HCT116 (cell line): Measurements from ENCODE around the gene SLC7A8. TPM values are rescaled to one million over a fixed set of nuclear protein-coding genes. Genes with fewer than 3 reads are reported as not detected.
"Not testable (repeated sequence)": the region's sequence is repeated elsewhere in the genome, so short reads cannot be mapped to it uniquely, and the experiment has no call there.

Source experiments
- ATAC-seq: fragments of 200-7000 bp; cut with Tn5 transposase; 2 replicates; pipeline ENCODE4 v1.9.1; 2020; ENCODE audit warnings: mild to moderate bottlenecking, moderate library complexity
- Bru-seq: library from RNA; stranded (reverse); fragments of 400-500 nt; gene quantifications from one replicate; lab custom pipeline; 2021; lab: Mats Ljungman, UMichigan
- BruChase-seq, 2 experiments: library from RNA; stranded (reverse); fragments of 400-500 nt; gene quantifications; one replicate each; lab custom pipeline; 2021; lab: Mats Ljungman, UMichigan
- BruUV-seq: library from RNA; stranded (reverse); fragments of 400-500 nt; replicated peaks from 2 replicates; lab custom pipeline; 2021; lab: Mats Ljungman, UMichigan
- CTCF ChIA-PET: fragments of 300-600 bp; sonication (Branson Sonifier 250); formaldehyde crosslinking; loops from one replicate; lab custom pipeline; 2021; ENCODE audit warnings: antibody characterized with exemption; lab: Charles Lee
- POLR2A ChIA-PET: fragments of 300-600, 350-600 bp; sonication (Branson Sonifier 250); formaldehyde crosslinking; loops from one replicate; lab custom pipeline; 2021; ENCODE audit warnings: antibody characterized with exemption; lab: Charles Lee
- RAD21 ChIA-PET, 2 experiments: fragments of 300-600 bp; sonication (Branson Sonifier 250); formaldehyde crosslinking; loops; one replicate each; lab custom pipeline; 2023; ENCODE audit warnings: low total read pairs in 2 of 2; ENCODE audit not compliant: uncharacterized antibody in 2 of 2, unreplicated experiment in 2 of 2, low non-redundant PET in 1 of 2; lab: Charles Lee
- DNase-seq: peaks from one replicate; pipeline ENCODE4 v3.0.0-alpha.2; 2010; ENCODE audit warnings: low read depth, low spot score
- H2AFZ ChIP-seq: fragments of 200-600 bp; shearing (Covaris generic), sonication (generic); 2 replicates; pipeline ENCODE4 v1.6.1; 2017; ENCODE audit warnings: low read depth, mixed run types, mixed read lengths, antibody characterized with exemption, low read length; ENCODE audit not compliant: poor library complexity, severe bottlenecking
- H3K27ac ChIP-seq: 2 replicates; pipeline ENCODE4 v1.5.1; 2012; ENCODE audit warnings: low read depth, low read length
- H3K27me3 ChIP-seq: fragments of 200-600 bp; sonication (generic); 2 replicates; pipeline ENCODE4 v1.6.1; 2016; ENCODE audit warnings: mixed run types, low read length, mixed read lengths; ENCODE audit not compliant: insufficient read depth
- H3K36me3 ChIP-seq, 2 experiments: fragments of 200-500 bp in 1 of 2; fragments of 200-600 bp in 1 of 2; sonication (Bioruptor generic) in 1 of 2; sonication (generic) in 1 of 2; 2 replicates each; pipeline versions ENCODE4 v1.5.1 to v1.6.1; 2014 to 2016; ENCODE audit warnings: low read length in 2 of 2, inconsistent platforms in 1 of 2, mixed read lengths in 1 of 2, mixed run types in 1 of 2; ENCODE audit not compliant: insufficient read depth in 2 of 2, control insufficient read depth in 1 of 2
- H3K4me1 ChIP-seq, 2 experiments: fragments of 200-600 bp in 1 of 2; sonication (generic) in 1 of 2; 2 replicates each; pipeline versions ENCODE4 v1.5.1 to v1.6.1; 2012 to 2017; ENCODE audit warnings: low read length in 2 of 2, inconsistent platforms in 1 of 2, mild to moderate bottlenecking in 1 of 2, mixed read lengths in 1 of 2, mixed run types in 1 of 2, moderate library complexity in 1 of 2; ENCODE audit not compliant: insufficient read depth in 2 of 2, control insufficient read depth in 1 of 2
- H3K4me2 ChIP-seq: fragments of 200-600 bp; sonication (generic); 2 replicates; pipeline ENCODE4 v1.6.1; 2017; ENCODE audit warnings: mixed run types, low read length, mixed read lengths
- H3K4me3 ChIP-seq, 2 experiments: fragments of 200-600 bp in 1 of 2; sonication (generic) in 1 of 2; replicated peaks in 1 of 2; 2 replicates each; pipeline ENCODE4 v1.5.1; 2011 to 2016; ENCODE audit warnings: low read length in 2 of 2, control low read depth in 1 of 2, low read depth in 1 of 2, mild to moderate bottlenecking in 1 of 2, mixed read lengths in 1 of 2, mixed run types in 1 of 2
- H3K79me2 ChIP-seq: fragments of 200-600 bp; sonication (generic); 2 replicates; pipeline ENCODE4 v1.6.1; 2017; ENCODE audit warnings: mild to moderate bottlenecking, mixed run types, low read length, moderate library complexity, mixed read lengths; ENCODE audit not compliant: insufficient read depth
- H3K9ac ChIP-seq: fragments of 200-600 bp; sonication (generic); 2 replicates; pipeline ENCODE4 v1.6.1; 2016; ENCODE audit warnings: low read length, mixed read lengths
- H3K9me2 ChIP-seq: fragments of 200-600 bp; sonication (generic), shearing (Covaris generic); 2 replicates; pipeline ENCODE4 v1.6.1; 2017; ENCODE audit warnings: mixed run types, mild to moderate bottlenecking, moderate library complexity; ENCODE audit not compliant: insufficient read depth
- H3K9me3 ChIP-seq, 2 experiments: fragments of 200-500 bp in 1 of 2; fragments of 200-600 bp in 1 of 2; sonication (Bioruptor generic) in 1 of 2; sonication (generic) in 1 of 2; 2 replicates each; pipeline ENCODE4 v1.6.1; 2014 to 2017; ENCODE audit warnings: low read length in 2 of 2, mixed read lengths in 2 of 2, inconsistent platforms in 1 of 2, low read depth in 1 of 2, mild to moderate bottlenecking in 1 of 2, mixed run types in 1 of 2, moderate library complexity in 1 of 2; ENCODE audit not compliant: control insufficient read depth in 1 of 2, insufficient read depth in 1 of 2
- H4K20me1 ChIP-seq: fragments of 200-600 bp; sonication (generic), shearing (Covaris generic); 2 replicates; pipeline ENCODE4 v1.6.1; 2017; ENCODE audit warnings: mixed run types, mild to moderate bottlenecking, moderate library complexity; ENCODE audit not compliant: insufficient read depth
- EZH2phosphoT487 ChIP-seq: fragments of 200-600 bp; IDR thresholded peaks from 2 replicates; pipeline ENCODE4 v1.6.1; 2018; ENCODE audit warnings: antibody characterized with exemption, borderline replicate concordance
- POLR2A ChIP-seq: IDR thresholded peaks from 2 replicates; pipeline ENCODE4 v1.7.0; 2011; ENCODE audit warnings: borderline replicate concordance; ENCODE audit not compliant: insufficient read depth, insufficient read length; ENCODE audit errors: extremely low read depth
- POLR2AphosphoS5 ChIP-seq: IDR thresholded peaks from 2 replicates; pipeline ENCODE4 v1.6.1; 2011; ENCODE audit warnings: mild to moderate bottlenecking, low read depth, low read length, moderate library complexity
- intact Hi-C: fragments of 100-400 bp; cut with micrococcal nuclease; formaldehyde crosslinking; loops from 2 replicates; pipeline ENCODE4 v1.10.0; 2022
- long read RNA-seq: library from polyadenylated mRNA; unstranded; transcript quantifications from one replicate; pipeline ENCODE4 v2.0.0, GENCODE V29; 2021; ENCODE audit not compliant: unreplicated experiment
- polyA plus RNA-seq: library from polyadenylated mRNA; unstranded; fragments of >200 nt; gene quantifications from 2 replicates; pipeline ENCODE4 v1.2.1, GENCODE V29; 2012; ENCODE audit warnings: missing spikeins
- total RNA-seq: library from RNA; stranded (reverse); gene quantifications from one replicate; pipeline ENCODE4 v1.2.1, GENCODE V29; 2021; ENCODE audit not compliant: unreplicated experiment

SLC7A8 gene
- 5.3 TPM for total RNA-seq
- polyA plus RNA-seq = 1.9 and 3.0 TPM in 2 replicates
- percentile 25 among the genes with signal in this experiment for Bru-seq, nascent RNA
- percentile 28 among the genes with signal in this experiment for BruChase-seq, experiment 1, labeled RNA remaining after a 6-hour chase
- percentile 26 among the genes with signal in this experiment for BruChase-seq, experiment 2, labeled RNA remaining after a 2-hour chase
- long read RNA-seq, partial matches to known transcripts = 0 of 1 reads
- long read RNA-seq, other reads (novel, unspliced or antisense) = 1 of 1 reads

DNA sequence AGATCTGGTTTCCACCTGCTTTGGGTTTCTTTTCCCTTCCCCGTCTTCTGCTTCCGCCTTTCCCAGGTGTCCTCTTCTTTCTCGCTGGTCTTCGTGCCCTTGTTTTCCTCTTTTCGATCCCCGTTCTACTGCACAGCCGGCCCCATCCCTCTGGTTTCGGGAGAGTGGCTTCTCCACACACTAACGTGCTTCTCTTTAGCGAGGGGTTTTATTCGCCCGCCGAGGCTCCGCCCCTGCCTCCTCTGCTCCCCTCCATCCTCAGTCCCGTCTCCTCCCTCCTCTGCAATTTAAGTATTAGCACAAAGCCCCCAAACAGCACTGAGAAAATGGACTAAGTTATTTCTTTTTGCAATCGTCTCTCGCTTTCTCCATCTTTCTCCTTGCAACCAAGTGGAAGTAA is at the start of gene SLC7A8:
Gene SLC7A8 (minus strand): TSS at position 182 of the 400 bp plus-strand sequence. CDS start 746 bp downstream, outside the sequence.
- ChIA-PET POLR2A (interaction anchor here (1.8 kb wide), 1 partner anchor 63 kb away, joined by 9 read pairs; no protein-coding TSS in a partner anchor), RAD21 (no interaction called here), CTCF (interaction anchor here (10.2 kb wide), 1 partner anchor 63 kb away, joined by 162 read pairs; the partner anchor contains the start of gene CEBPE)
- H3K36me3 ChIP-seq = no peaks in the 10 kb centered on the region
- H3K4me2 ChIP-seq = peak within 1 kb of the TSS; percentile 96
- no peaks in the 10 kb centered on the region for H3K9me2 ChIP-seq
- peak within 1 kb of the TSS; percentile 35; the same call in 1 of the 2 replicates for H3K9ac ChIP-seq
- peaks cover 7 to 17% of the 10 kb centered on the region in 2 experiments; a peak in 3 of 4 replicates for H3K4me1 ChIP-seq
- peak within 1 kb of the TSS; percentile 54 to 59 for H3K4me3 ChIP-seq
- no peaks in the 10 kb centered on the region for H3K27me3 ChIP-seq
- ATAC-seq = peak; percentile 76
- no peaks in the 10 kb centered on the region for H3K9me3 ChIP-seq
- no peak within 1 kb of the TSS for H3K27ac ChIP-seq
- intact Hi-C loops = no loop called here
- no peaks in the 10 kb centered on the region for H3K79me2 ChIP-seq
- peak; percentile 7 for DNase-seq
- H4K20me1 ChIP-seq = no peaks in the 10 kb centered on the region
- peak within 1 kb of the TSS; percentile 98 for H2AFZ ChIP-seq
- no TSS peak for BruUV-seq
- TF ChIP-seq EZH2phosphoT487 (no peak), POLR2AphosphoS5 (peak; percentile 70), POLR2A (peak; percentile 53)

DNA sequence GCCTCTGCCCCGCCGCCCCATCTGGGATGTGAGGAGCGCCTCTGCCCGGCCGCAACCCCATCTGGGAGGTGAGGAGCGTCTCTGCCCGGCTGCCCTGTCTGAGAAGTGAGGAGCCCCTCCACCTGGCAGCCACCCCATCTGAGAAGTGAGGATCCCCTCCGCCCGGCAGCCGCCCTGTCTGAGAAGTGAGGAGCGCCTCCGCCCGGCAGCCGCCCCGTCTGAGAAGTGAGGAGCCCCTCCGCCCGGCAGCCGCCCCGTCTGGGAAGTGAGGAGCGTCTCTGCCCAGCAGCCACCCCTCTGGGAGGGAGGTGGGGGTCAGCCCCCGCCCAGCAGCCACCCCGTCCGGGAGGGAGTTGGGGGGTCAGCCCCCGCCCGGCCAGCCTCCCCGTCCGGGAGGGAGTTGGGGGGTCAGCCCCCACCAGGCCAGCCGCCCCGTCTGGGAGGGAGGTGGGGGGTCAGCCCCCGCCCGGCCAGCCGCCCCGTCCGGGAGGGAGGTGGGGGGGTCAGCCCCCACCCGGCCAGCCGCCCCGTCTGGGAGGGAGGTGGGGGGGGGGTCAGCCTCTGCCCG is 48.9 kb upstream of the SLC7A8 start:
- POLR2A ChIA-PET, intact Hi-C loops, H2AFZ ChIP-seq, H3K9ac ChIP-seq, H3K27me3 ChIP-seq, DNase-seq, H3K79me2 ChIP-seq, H4K20me1 ChIP-seq, H3K4me1 ChIP-seq, H3K9me2 ChIP-seq, H3K9me3 ChIP-seq, H3K27ac ChIP-seq, ATAC-seq, H3K4me2 ChIP-seq, H3K36me3 ChIP-seq, CTCF ChIA-PET, H3K4me3 ChIP-seq, BruUV-seq, RAD21 ChIA-PET: not testable (repeated sequence)
